GM19351 (cell line): ENCODE results near the gene SLIT3.

ENCODE experiments used
- ATAC-seq: cut with Tn5 transposase; IDR thresholded peaks from one replicate; pipeline ENCODE4 v1.9.1; 2021; ENCODE audit warnings: mild to moderate bottlenecking, moderate library complexity; ENCODE audit not compliant: unreplicated experiment

Gene SLIT3

GRCh38 chr5:169089343-169089742, 211.6 kb downstream of the SLIT3 start:
- ATAC-seq = no peak

DNA sequence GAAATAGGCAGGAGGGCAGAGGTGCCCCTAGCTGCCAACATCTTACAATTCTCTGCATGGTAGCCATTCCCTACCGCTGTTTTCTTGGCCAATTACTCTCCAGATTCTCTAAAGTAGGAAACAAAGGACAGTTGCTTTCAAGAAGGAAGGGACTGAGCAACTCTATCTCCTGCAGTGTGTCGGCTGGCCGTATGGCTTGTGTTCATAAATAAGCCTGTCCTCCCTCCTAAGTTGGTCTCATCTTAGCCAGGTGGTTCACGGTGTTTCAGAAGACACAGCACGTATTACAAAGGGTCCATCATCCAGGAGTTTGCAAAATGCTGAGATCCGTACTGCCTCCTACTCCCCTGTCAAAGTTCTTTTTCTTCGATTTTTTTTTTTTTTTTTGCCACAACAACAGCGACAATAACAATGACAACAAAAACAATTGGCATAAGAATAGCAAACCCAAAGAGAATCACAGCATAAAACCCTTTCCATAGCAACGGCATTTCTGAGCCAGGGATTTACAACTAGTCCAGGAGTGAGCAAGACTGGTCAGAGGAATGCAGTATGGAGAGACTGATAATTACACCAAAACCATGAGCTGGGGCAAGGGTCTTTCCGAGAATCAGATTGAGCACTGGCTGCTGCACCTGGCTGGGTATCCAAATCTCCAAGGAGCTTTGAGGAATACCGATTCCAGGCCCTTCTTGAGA, 212.8 kb downstream of the SLIT3 start:
- no peak for ATAC-seq

- ATAC-seq = no peak
These were observed 215.3 kb downstream of the SLIT3 start for GRCh38 chr5:169085636-169086035.

DNA sequence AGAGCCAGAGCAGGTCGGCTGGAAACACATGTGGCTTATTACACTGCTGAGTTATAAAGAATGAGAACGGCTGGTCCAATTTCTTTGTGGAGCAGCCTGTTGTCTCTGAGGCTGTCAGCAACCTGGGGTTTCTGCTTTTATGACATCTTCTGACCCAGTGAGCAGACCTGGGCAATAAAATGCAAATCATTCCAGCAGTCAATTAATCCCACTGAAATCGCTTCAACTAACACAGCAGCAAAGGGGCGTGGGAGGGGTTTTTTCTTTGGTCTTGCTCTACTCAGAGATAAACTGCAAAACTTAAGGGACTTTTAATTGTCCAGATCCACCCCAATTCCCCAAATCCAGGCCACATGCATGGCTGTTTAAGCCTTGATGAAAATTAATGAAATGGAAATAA, 215.7 kb downstream of the SLIT3 start:
- no peak for ATAC-seq

DNA sequence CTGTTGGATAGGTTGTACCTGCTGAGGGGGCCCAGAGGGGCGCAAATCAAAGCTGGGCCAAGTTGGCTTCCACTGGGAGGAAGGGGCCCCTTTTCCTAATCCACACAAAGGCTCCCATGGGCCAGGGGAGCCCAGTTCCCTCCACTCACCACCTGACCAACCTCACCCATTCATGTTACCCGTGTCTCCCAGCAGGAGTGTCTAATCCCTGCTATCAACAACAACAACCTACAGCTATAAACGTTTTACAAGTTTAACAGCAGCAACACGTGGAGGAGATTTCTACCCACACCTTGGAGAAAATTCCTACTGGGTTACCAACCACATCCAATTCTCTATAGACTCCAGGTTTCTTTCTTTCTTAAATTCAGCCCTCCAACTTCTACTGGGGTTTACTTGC, 216.2 kb downstream of the SLIT3 start:
- no peak for ATAC-seq

- no peak for ATAC-seq
These were observed 217.4 kb downstream of the SLIT3 start for GRCh38 chr5:169083394-169084018.

- no peak for ATAC-seq
These were observed 219.8 kb downstream of the SLIT3 start for GRCh38 chr5:169081000-169081724.

- ATAC-seq = no peak
These were observed 220.5 kb downstream of the SLIT3 start for GRCh38 chr5:169080448-169080911.

GRCh38 chr5:169079697-169080096, 221.2 kb downstream of the SLIT3 start:
- no peak for ATAC-seq

DNA sequence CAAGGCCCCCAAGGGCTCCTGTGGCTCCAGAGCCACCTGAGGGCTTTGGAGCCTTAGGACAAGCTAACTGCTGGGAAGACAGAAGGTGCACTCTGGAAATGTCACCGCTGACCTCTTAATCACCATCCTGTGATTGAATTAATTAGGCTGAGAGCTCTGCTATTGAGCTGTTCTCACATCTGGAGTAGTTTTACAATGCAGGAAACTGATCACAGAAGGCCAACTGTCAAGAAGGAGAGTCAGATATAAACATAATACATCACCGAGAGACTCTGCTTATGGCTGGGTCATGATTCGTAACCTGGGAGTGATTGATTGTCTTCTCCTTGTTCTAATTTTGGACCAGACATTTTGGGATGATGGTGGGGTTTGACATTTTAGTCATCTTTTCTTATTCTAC, 226.1 kb downstream of the SLIT3 start:
- ATAC-seq = no peak

- ATAC-seq = no peak
These were observed 228.7 kb downstream of the SLIT3 start for GRCh38 chr5:169072233-169072632.

DNA sequence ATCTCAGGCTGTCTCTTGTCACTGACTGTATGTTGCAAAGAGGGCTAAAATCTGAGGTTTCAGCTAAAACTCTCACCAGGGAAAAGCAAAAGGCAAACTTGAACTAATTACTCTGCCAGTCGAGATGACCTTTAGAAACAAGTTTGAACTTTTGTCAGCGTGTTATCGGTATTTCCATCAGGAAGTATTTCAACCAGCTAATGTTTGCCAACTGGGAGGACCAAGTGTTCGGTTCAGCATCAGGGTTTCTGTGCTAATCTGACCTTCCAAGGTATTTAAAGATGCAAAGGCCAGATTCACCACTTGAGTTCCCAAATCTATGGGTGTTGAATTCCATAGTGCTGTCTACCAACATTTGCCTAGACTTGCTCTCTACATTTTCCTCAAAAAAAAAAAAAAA, 230.5 kb downstream of the SLIT3 start:
- no peak for ATAC-seq

DNA sequence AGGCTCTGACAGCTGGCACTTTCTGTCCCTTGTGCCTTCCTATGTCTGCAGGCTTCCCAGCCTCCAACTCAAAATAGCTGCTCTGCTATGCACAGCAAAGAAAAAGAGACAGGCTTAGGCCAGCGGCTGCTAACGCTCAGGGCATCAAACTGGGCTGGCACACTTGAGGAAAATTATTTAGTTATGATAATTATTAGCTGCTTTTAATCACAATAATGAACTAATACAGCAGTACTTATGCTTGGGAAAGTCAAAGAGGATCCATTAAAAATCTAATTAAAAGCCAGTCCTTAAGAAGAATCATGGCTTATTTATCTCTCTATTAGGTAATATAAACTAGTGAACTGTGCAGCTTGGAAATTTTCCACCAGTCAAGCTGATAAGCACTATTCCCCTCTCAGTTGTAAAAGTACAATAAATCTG, 233.2 kb downstream of the SLIT3 start:
- ATAC-seq = no peak

DNA sequence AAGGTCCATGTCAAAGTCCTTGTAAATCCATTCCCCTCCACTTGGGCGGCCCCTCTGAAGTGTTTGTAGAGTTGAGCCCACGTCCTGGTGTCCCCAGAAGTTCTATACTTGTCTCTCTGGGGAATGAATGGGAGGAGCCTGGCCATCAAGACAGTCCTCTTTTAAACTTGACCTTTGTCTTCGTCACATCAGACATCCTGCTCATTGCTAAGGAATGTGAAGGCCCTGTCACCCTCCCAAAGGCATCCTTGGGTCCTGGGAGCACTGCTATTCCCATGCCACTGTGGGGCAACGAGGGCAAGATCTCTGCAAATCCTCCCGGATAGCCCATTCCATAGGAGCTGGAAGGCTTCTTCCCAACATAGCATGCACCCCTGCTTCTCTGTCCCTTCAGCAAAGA, 235.5 kb downstream of the SLIT3 start:
- no peak for ATAC-seq

DNA sequence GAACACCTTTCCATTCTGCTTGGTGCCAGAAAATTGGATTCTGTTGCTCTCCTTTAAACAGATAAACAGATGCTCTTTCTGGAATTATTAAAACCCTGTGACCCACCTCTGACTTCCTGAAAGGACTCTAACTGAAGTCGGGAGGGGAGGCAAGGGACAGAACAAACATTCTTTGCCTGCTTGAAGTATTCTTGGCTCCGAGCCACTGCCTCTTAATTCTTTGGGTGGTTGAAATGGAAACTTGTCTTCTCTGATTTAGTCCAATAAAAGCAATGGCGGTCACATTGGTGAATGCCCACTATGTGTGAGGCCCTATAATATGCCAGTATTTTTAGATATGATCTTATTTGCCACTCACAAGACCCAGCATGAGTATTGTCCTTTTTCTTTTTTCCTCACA, 236.8 kb downstream of the SLIT3 start:
- ATAC-seq = no peak

GRCh38 chr5:169063316-169063953, 237.5 kb downstream of the SLIT3 start:
- no peak for ATAC-seq

GRCh38 chr5:169062690-169063089, 238.2 kb downstream of the SLIT3 start:
- no peak for ATAC-seq

- ATAC-seq = no peak
These were observed 246.4 kb downstream of the SLIT3 start for GRCh38 chr5:169054506-169054905.

GRCh38 chr5:169052207-169052606, 248.7 kb downstream of the SLIT3 start:
- no peak for ATAC-seq

DNA sequence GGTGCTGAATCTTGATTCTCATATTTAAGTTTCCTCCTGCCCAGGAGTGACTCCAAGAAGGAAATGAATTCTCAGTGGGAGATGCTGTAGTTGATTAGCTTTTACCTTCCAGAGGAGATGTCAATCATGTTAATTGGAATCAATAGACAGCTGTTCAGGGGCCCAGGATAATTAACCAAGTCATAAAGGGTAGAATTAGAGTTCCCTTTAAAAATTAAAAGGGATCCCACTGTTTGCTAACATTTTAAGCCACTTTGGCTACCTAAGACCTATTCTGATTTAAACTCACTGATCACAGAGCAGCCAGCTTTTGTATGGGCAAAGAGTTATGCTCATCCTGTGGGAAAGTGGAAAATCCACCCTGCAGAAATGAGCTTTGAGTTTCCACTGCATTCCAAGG, 249.6 kb downstream of the SLIT3 start:
- ATAC-seq = no peak

- no peak for ATAC-seq
These were observed 250.3 kb downstream of the SLIT3 start for GRCh38 chr5:169050636-169051035.
